Measurements from ENCODE around the gene ARF1.

The ARF1 gene

GRCh38 chr1:228060458-228061190 lies 21.9 kb upstream of the ARF1 start:
- TF ChIP-seq CTCF (IDR thresholded peaks at IDR 0.05; ENCODE audit: low read depth, low read length, missing control alignments) = no peak
- no peak overlapping the region for H3K4me3 ChIP-seq (replicated peaks; ENCODE audit: low read depth, low read length)
- DNase-seq (ENCODE audit: extremely low read depth, low read depth) = no peak

GRCh38 chr1:228061411-228062084 lies 21.0 kb upstream of the ARF1 start:
- no peak for TF ChIP-seq CTCF (IDR thresholded peaks at IDR 0.05; ENCODE audit: low read depth, low read length, missing control alignments)
- no peak for DNase-seq (ENCODE audit: extremely low read depth, low read depth)
- H3K4me3 ChIP-seq (replicated peaks; ENCODE audit: low read depth, low read length) = no peak overlapping the region

GRCh38 chr1:228062085-228062791 lies 20.3 kb upstream of the ARF1 start:
- H3K4me3 ChIP-seq (replicated peaks; ENCODE audit: low read depth, low read length) = no peak overlapping the region
- DNase-seq (ENCODE audit: extremely low read depth, low read depth) = no peak
- no peak for TF ChIP-seq CTCF (IDR thresholded peaks at IDR 0.05; ENCODE audit: low read depth, low read length, missing control alignments)

GRCh38 chr1:228062812-228063211 lies 19.7 kb upstream of the ARF1 start:
- no peak for DNase-seq (ENCODE audit: extremely low read depth, low read depth)

GRCh38 chr1:228063251-228064191 lies 19.0 kb upstream of the ARF1 start:
- TF ChIP-seq CTCF (IDR thresholded peaks at IDR 0.05; ENCODE audit: low read depth, low read length, missing control alignments) = no peak
- no peak for DNase-seq (ENCODE audit: extremely low read depth, low read depth)
- no peak overlapping the region for H3K4me3 ChIP-seq (replicated peaks; ENCODE audit: low read depth, low read length)

More at GRCh38 chr1:228062812-228063211, 19.7 kb upstream of the ARF1 start:
- no peak overlapping the region for H3K4me3 ChIP-seq (replicated peaks; ENCODE audit: low read depth, low read length)
- TF ChIP-seq CTCF (IDR thresholded peaks at IDR 0.05; ENCODE audit: low read depth, low read length, missing control alignments) = no peak

GRCh38 chr1:228064296-228064695 lies 18.2 kb upstream of the ARF1 start:
- H3K4me3 ChIP-seq (replicated peaks; ENCODE audit: low read depth, low read length) = no peak overlapping the region
- no peak for TF ChIP-seq CTCF (IDR thresholded peaks at IDR 0.05; ENCODE audit: low read depth, low read length, missing control alignments)
- DNase-seq (ENCODE audit: extremely low read depth, low read depth) = no peak
